LNCaP clone FGC (cell line): ENCODE measurements around the gene ZNF280D.

Experiments used
- DNase-seq: peaks from one replicate; pipeline ENCODE4 v3.0.0-alpha.2; 2011; ENCODE audit warnings: low read depth
- H3K4me3 ChIP-seq: 2 replicates; pipeline ENCODE4 v1.5.1; 2011; ENCODE audit warnings: mild to moderate bottlenecking, low read depth, low read length, control low read depth
- CTCF ChIP-seq: IDR thresholded peaks from 2 replicates; pipeline ENCODE4 v1.5.1; 2012; ENCODE audit warnings: mild to moderate bottlenecking; ENCODE audit not compliant: control insufficient read depth, insufficient read depth; ENCODE audit errors: extremely low read depth

Gene ZNF280D

GRCh38 chr15:56648311-56648710, 85.0 kb downstream of the ZNF280D start:
- DNase-seq: no peak
- TF ChIP-seq CTCF: no peak

GRCh38 chr15:56640549-56640948, 92.8 kb downstream of the ZNF280D start:
- no peak for TF ChIP-seq CTCF
- no peak for DNase-seq

More at GRCh38 chr15:56648311-56648710, 85.0 kb downstream of the ZNF280D start:
- no peak overlapping the region for H3K4me3 ChIP-seq

GRCh38 chr15:56640127-56640526, 93.2 kb downstream of the ZNF280D start:
- DNase-seq: no peak
- H3K4me3 ChIP-seq: no peak overlapping the region
- TF ChIP-seq CTCF: no peak

More at GRCh38 chr15:56640549-56640948, 92.8 kb downstream of the ZNF280D start:
- no peak overlapping the region for H3K4me3 ChIP-seq

GRCh38 chr15:56639631-56640030, 93.7 kb downstream of the ZNF280D start:
- TF ChIP-seq CTCF: no peak
- DNase-seq: no peak
- no peak overlapping the region for H3K4me3 ChIP-seq

- no peak for TF ChIP-seq CTCF
- H3K4me3 ChIP-seq: no peak overlapping the region
- DNase-seq: no peak
These were observed 101.5 kb downstream of the ZNF280D start for GRCh38 chr15:56631765-56632164.

GRCh38 chr15:56628893-56629532, 104.3 kb downstream of the ZNF280D start:
- no peak for TF ChIP-seq CTCF
- no peak overlapping the region for H3K4me3 ChIP-seq
- DNase-seq: no peak

- DNase-seq: no peak
These were observed 113.4 kb downstream of the ZNF280D start for GRCh38 chr15:56619887-56620286.

More at GRCh38 chr15:56619887-56620286, 113.4 kb downstream of the ZNF280D start:
- no peak overlapping the region for H3K4me3 ChIP-seq
- TF ChIP-seq CTCF: no peak
